H1 (cell line): ENCODE data around the gene SUDS3. TPM values are rescaled to one million over a fixed set of nuclear protein-coding genes. Genes with fewer than 3 reads are reported as not detected.

Experiments used
- CTCF ChIA-PET: fragments of 300-600 bp; sonication (Branson Sonifier 250); formaldehyde crosslinking; loops from one replicate; lab custom pipeline; 2021; ENCODE audit not compliant: partially characterized antibody; lab: Charles Lee
- POLR2A ChIA-PET: fragments of 300-600 bp; sonication (Branson Sonifier 250); formaldehyde crosslinking; loops from one replicate; lab custom pipeline; 2021; ENCODE audit warnings: inconsistent platforms; ENCODE audit not compliant: partially characterized antibody; lab: Charles Lee
- DNase-seq, 2 experiments: peaks; one replicate each; pipeline versions ENCODE4 v3.0.0 to v3.0.0-alpha.2; 2010 to 2022; ENCODE audit warnings: low spot score in 2 of 2, low read depth in 1 of 2, mixed read lengths in 1 of 2
- FAIRE-seq: peaks from 2 replicates; lab custom pipeline; 2011; peaks lifted over from hg19 to GRCh38; lab: Jason Lieb, UNC
- H2AFZ ChIP-seq: 2 replicates; pipeline ENCODE4 v1.8.1; 2012; ENCODE audit warnings: low read length, inconsistent platforms
- H2AK5ac ChIP-seq: 2 replicates; pipeline ENCODE4 v1.6.1; 2013; ENCODE audit warnings: low read depth, low read length
- H2BK120ac ChIP-seq: replicated peaks from 2 replicates; pipeline ENCODE3; 2013; ENCODE audit warnings: low read depth, low read length, inconsistent platforms
- H2BK12ac ChIP-seq: 2 replicates; pipeline ENCODE4 v1.6.1; 2013; ENCODE audit warnings: low read depth, low read length
- H2BK15ac ChIP-seq: 2 replicates; pipeline ENCODE4 v1.6.1; 2013; ENCODE audit warnings: low read length
- H2BK20ac ChIP-seq: 2 replicates; pipeline ENCODE4 v1.6.1; 2013; ENCODE audit warnings: low read length
- H2BK5ac ChIP-seq: 2 replicates; pipeline ENCODE4 v1.6.1; 2013; ENCODE audit warnings: low read depth, low read length
- H3K14ac ChIP-seq: 2 replicates; pipeline ENCODE4 v1.6.1; 2013; ENCODE audit warnings: inconsistent platforms; ENCODE audit not compliant: insufficient read length
- H3K18ac ChIP-seq: 2 replicates; pipeline ENCODE4 v1.6.1; 2013; ENCODE audit warnings: low read length; ENCODE audit errors: extremely low read depth
- H3K23ac ChIP-seq: 2 replicates; pipeline ENCODE4 v1.6.1; 2013; ENCODE audit warnings: inconsistent platforms; ENCODE audit not compliant: insufficient read length
- H3K23me2 ChIP-seq: 2 replicates; pipeline ENCODE4 v1.6.1; 2013; ENCODE audit warnings: low read depth, low read length
- H3K27ac ChIP-seq: 2 replicates; pipeline ENCODE4 v1.6.1; 2011; ENCODE audit warnings: low read depth, low read length, inconsistent platforms
- H3K27me3 ChIP-seq, 4 experiments: replicated peaks in 1 of 4; 1 replicate in 1 of 4; 2 replicates in 3 of 4; pipeline versions ENCODE4 v1.6.1 to v1.8.1; 2011 to 2013; ENCODE audit warnings: low read length in 3 of 4, mild to moderate bottlenecking in 3 of 4, inconsistent platforms in 2 of 4, mixed read lengths in 2 of 4, moderate library complexity in 1 of 4; ENCODE audit not compliant: control insufficient read depth in 3 of 4, insufficient read depth in 3 of 4; ENCODE audit errors: extremely low read depth in 1 of 4
- H3K36me3 ChIP-seq, 4 experiments: 2 replicates each; pipeline versions ENCODE4 v1.6.1 to v1.8.1; 2011 to 2013; ENCODE audit warnings: mild to moderate bottlenecking in 4 of 4, low read length in 3 of 4, moderate library complexity in 2 of 4, control low read depth in 1 of 4, inconsistent platforms in 1 of 4; ENCODE audit not compliant: insufficient read depth in 4 of 4, control insufficient read depth in 2 of 4
- H3K4ac ChIP-seq: replicated peaks from 2 replicates; pipeline ENCODE3; 2013; ENCODE audit warnings: low read length, low read depth, mixed read lengths, inconsistent platforms; ENCODE audit not compliant: insufficient read length
- H3K4me1 ChIP-seq, 4 experiments: replicated peaks in 1 of 4; 1 replicate in 1 of 4; 2 replicates in 3 of 4; pipeline versions ENCODE4 v1.6.1 to v1.8.1; 2011 to 2013; ENCODE audit warnings: low read length in 3 of 4, inconsistent platforms in 2 of 4, mixed read lengths in 1 of 4; ENCODE audit not compliant: insufficient read depth in 4 of 4, control insufficient read depth in 3 of 4
- H3K4me2 ChIP-seq, 2 experiments: 2 replicates each; pipeline versions ENCODE4 v1.6.1 to v1.8.1; 2011 to 2013; ENCODE audit warnings: low read depth in 2 of 2, low read length in 2 of 2, control low read depth in 1 of 2, inconsistent platforms in 1 of 2, mild to moderate bottlenecking in 1 of 2; ENCODE audit not compliant: insufficient read depth in 1 of 2
- H3K4me3 ChIP-seq, 4 experiments: fragments of 200-600, 300-600 bp in 1 of 4; sonication (generic), shearing (Covaris generic), sonication (Bioruptor Twin) in 1 of 4; 2 replicates each; pipeline versions ENCODE4 v1.5.1 to v1.8.1; 2011 to 2016; ENCODE audit warnings: low read length in 4 of 4, low read depth in 3 of 4, control low read depth in 2 of 4, inconsistent platforms in 2 of 4, mild to moderate bottlenecking in 2 of 4, mixed read lengths in 1 of 4, moderate library complexity in 1 of 4; ENCODE audit not compliant: insufficient read depth in 2 of 4; ENCODE audit errors: extremely low read depth in 1 of 4
- H3K56ac ChIP-seq: replicated peaks from 2 replicates; pipeline ENCODE3; 2013; ENCODE audit warnings: low read depth, mild to moderate bottlenecking, mixed read lengths, low read length, inconsistent platforms; ENCODE audit not compliant: insufficient read length
- H3K79me1 ChIP-seq: 2 replicates; pipeline ENCODE4 v1.6.1; 2013; ENCODE audit warnings: low read depth, low read length, control low read depth
- H3K79me2 ChIP-seq, 2 experiments: 2 replicates each; pipeline versions ENCODE4 v1.6.1 to v1.8.1; 2012 to 2013; ENCODE audit warnings: low read length in 2 of 2, mild to moderate bottlenecking in 2 of 2, inconsistent platforms in 1 of 2; ENCODE audit not compliant: insufficient read depth in 2 of 2, control insufficient read depth in 1 of 2
- H3K9ac ChIP-seq, 4 experiments: replicated peaks in 1 of 4; 1 replicate in 1 of 4; 2 replicates in 3 of 4; pipeline versions ENCODE4 v1.6.1 to v1.8.1; 2011 to 2013; ENCODE audit warnings: low read depth in 3 of 4, low read length in 3 of 4, control low read depth in 2 of 4, mild to moderate bottlenecking in 2 of 4, moderate library complexity in 2 of 4, inconsistent platforms in 1 of 4; ENCODE audit errors: extremely low read depth in 1 of 4
- H3K9me3 ChIP-seq, 2 experiments: 2 replicates each; pipeline versions ENCODE4 v1.6.1 to v1.8.1; 2012 to 2013; ENCODE audit warnings: mild to moderate bottlenecking in 2 of 2, moderate library complexity in 2 of 2, control low read depth in 1 of 2, inconsistent platforms in 1 of 2, low read depth in 1 of 2, low read length in 1 of 2, mixed read lengths in 1 of 2; ENCODE audit not compliant: insufficient read depth in 2 of 2
- H4K20me1 ChIP-seq, 2 experiments: replicated peaks in 1 of 2; 2 replicates each; pipeline versions ENCODE3 to v1.8.1; 2011 to 2013; ENCODE audit warnings: inconsistent platforms in 2 of 2, low read length in 2 of 2, mild to moderate bottlenecking in 1 of 2; ENCODE audit not compliant: insufficient read depth in 2 of 2, control insufficient read depth in 1 of 2
- H4K5ac ChIP-seq: 2 replicates; pipeline ENCODE4 v1.6.1; 2013; ENCODE audit warnings: low read length, low read depth, mixed read lengths, inconsistent platforms; ENCODE audit not compliant: insufficient read length
- H4K8ac ChIP-seq: 2 replicates; pipeline ENCODE4 v1.8.0; 2013; ENCODE audit warnings: mild to moderate bottlenecking, moderate library complexity, low read length, inconsistent platforms; ENCODE audit not compliant: insufficient read depth; ENCODE audit errors: extremely low read depth
- H4K91ac ChIP-seq: replicated peaks from 2 replicates; pipeline ENCODE3; 2013; ENCODE audit warnings: low read length, mixed read lengths, inconsistent platforms; ENCODE audit not compliant: insufficient read length
- CEBPB ChIP-seq: IDR thresholded peaks from 2 replicates; pipeline ENCODE4 v1.6.1; 2012; ENCODE audit warnings: low read depth, low read length
- SIRT6 ChIP-seq: IDR thresholded peaks from one replicate; pipeline ENCODE4 v1.7.1; 2012; ENCODE audit warnings: low read length, inconsistent platforms
- WGBS, 2 experiments: shearing (Covaris generic) in 1 of 2; methylation state at CpG; one replicate each; pipeline versions ENCODE4 v1.1.6 to v1.1.7; 2013 to 2015; ENCODE audit warnings: low lambda C conversion rate in 2 of 2, mixed read lengths in 2 of 2, inconsistent platforms in 1 of 2, low coverage in 1 of 2, missing lambda C conversion rate in 1 of 2; ENCODE audit not compliant: insufficient replicate concordance in 2 of 2, insufficient coverage in 1 of 2, insufficient read length in 1 of 2; ENCODE audit errors: extremely low coverage in 1 of 2, missing lambda C conversion rate in 1 of 2; 5-methylcytosine and 5-hydroxymethylcytosine counted together
- polyA plus RNA-seq, 7 experiments: library from polyadenylated mRNA; depleted of rRNA in 3 of 7; stranded (reverse) in 5 of 7; unstranded in 2 of 7; fragments of >200 nt in 5 of 7; fragments of 200-250 nt in 2 of 7; gene quantifications; 1 replicate in 5 of 7; 2 replicates in 1 of 7; 4 replicates in 1 of 7; pipeline versions ENCODE4 v1.2.1 to v1.2.3, GENCODE V29; 2011 to 2013; ENCODE audit warnings: missing spikeins in 2 of 7, mixed read lengths in 2 of 7
- total RNA-seq: library from RNA; stranded (reverse); fragmentation: NEBNext Ultra II Directional; extraction: Animal tissue kit (Norgen Biotek cat#: 25700); gene quantifications from 2 replicates; pipeline ENCODE4 v1.2.1, GENCODE V29; 2021

SUDS3 gene
- total and polyA plus RNA-seq, 2 of the 8 experiments (the other 6 are each of a cell fraction or from before 2014, with no cell fraction given) = 30.0 to 58.7 TPM

- CTCF ChIA-PET = interaction anchor here (0.6 to 1.4 kb wide), 3 partner anchors 14 to 79 kb away, joined by 3 read pairs; no protein-coding TSS in a partner anchor
- no peak overlapping the region for H2BK12ac ChIP-seq
Observed at GRCh38 chr12:118332511-118332910, 43.8 kb upstream of the SUDS3 start.

More at GRCh38 chr12:118332511-118332910, 43.8 kb upstream of the SUDS3 start:
- H2AFZ ChIP-seq = no peak overlapping the region
- H3K4me3 ChIP-seq = no peak overlapping the region
- H3K18ac ChIP-seq = no peak overlapping the region
- no peak overlapping the region for H4K91ac ChIP-seq
- no peak overlapping the region for H4K5ac ChIP-seq
- H3K4me2 ChIP-seq = no peak overlapping the region
- H3K36me3 ChIP-seq = no peaks in the 10 kb centered on the region
- no peak overlapping the region for H2BK20ac ChIP-seq
- H2BK120ac ChIP-seq = no peak overlapping the region
- H3K27me3 ChIP-seq = no peaks in the 10 kb centered on the region
- no peak overlapping the region for H3K4ac ChIP-seq
- H3K23ac ChIP-seq = no peak overlapping the region
- no peak overlapping the region for H2AK5ac ChIP-seq
- H2BK5ac ChIP-seq = no peak overlapping the region
- H3K9me3 ChIP-seq = no peaks in the 10 kb centered on the region
- FAIRE-seq (no peak), DNase-seq (no peak)
- H3K9ac ChIP-seq = no peak overlapping the region
- H3K79me2 ChIP-seq = no peaks in the 10 kb centered on the region
- POLR2A ChIA-PET = no interaction called here
- H3K4me1 ChIP-seq = no peaks in the 10 kb centered on the region
- H4K8ac ChIP-seq = no peak overlapping the region
- H3K23me2 ChIP-seq = no peaks in the 10 kb centered on the region
- no peak overlapping the region for H3K56ac ChIP-seq
- no peaks in the 10 kb centered on the region for H4K20me1 ChIP-seq
- H2BK15ac ChIP-seq = no peak overlapping the region
- H3K27ac ChIP-seq = no peak overlapping the region
- 93% methylated on average over 4 of the region's 4 CpGs; no CpG with 5 or more reads in 1 of the 2 experiments for WGBS, 2 experiments
- no peak overlapping the region for H3K14ac ChIP-seq
- TF ChIP-seq SIRT6 (no peak), CEBPB (peak; percentile 53; the same call in 1 of the 2 replicates)
- no peaks in the 10 kb centered on the region for H3K79me1 ChIP-seq
